Stimulated activated CD8-positive, alpha-beta memory T cell treated with anti-CD3 and anti-CD28 coated beads, Interleukin-15, amount 100 ng/mL, for 1 hour (primary cell): ENCODE results near the gene UTP25.

Experiments
- DNase-seq: peaks from one replicate; pipeline ENCODE4 v3.0.0-alpha.2; 2020; ENCODE audit warnings: low read depth

Gene UTP25

GRCh38 chr1:209805875-209806760, 21.7 kb upstream of the UTP25 start, which contains the start of gene IRF6:
Gene IRF6, minus strand, starts transcription at chr1:209806142. Its CDS starts 4,729 bp downstream, at chr1:209801413.
- DNase-seq, result peak; percentile 48

GRCh38 chr1:209807509-209807908, 20.3 kb upstream of the UTP25 start:
- DNase-seq, result no peak

- DNase-seq, result no peak
Measured at GRCh38 chr1:209808059-209808581, 19.7 kb upstream of the UTP25 start.

- DNase-seq, result no peak
Measured at GRCh38 chr1:209809611-209810010, 18.2 kb upstream of the UTP25 start.

GRCh38 chr1:209810783-209811182, 17.0 kb upstream of the UTP25 start:
- DNase-seq, result no peak

GRCh38 chr1:209813902-209814301, 13.9 kb upstream of the UTP25 start:
- no peak for DNase-seq

GRCh38 chr1:209815490-209815889, 12.3 kb upstream of the UTP25 start:
- DNase-seq, result no peak

GRCh38 chr1:209815931-209816341, 11.8 kb upstream of the UTP25 start:
- DNase-seq, result no peak

GRCh38 chr1:209816923-209817322, 10.8 kb upstream of the UTP25 start:
- DNase-seq, result no peak

GRCh38 chr1:209817691-209818090, 10.1 kb upstream of the UTP25 start:
- DNase-seq, result no peak

- DNase-seq, result no peak
Measured at GRCh38 chr1:209819058-209819457, 8.7 kb upstream of the UTP25 start.

GRCh38 chr1:209820986-209821385, 6.8 kb upstream of the UTP25 start:
- DNase-seq, result no peak

GRCh38 chr1:209822706-209823105, 5.1 kb upstream of the UTP25 start:
- no peak for DNase-seq

GRCh38 chr1:209823143-209824041, 4.4 kb upstream of the UTP25 start:
- DNase-seq, result no peak

GRCh38 chr1:209825591-209826434, 2.0 kb upstream of the UTP25 start:
- DNase-seq, result no peak

- DNase-seq, result no peak
Measured at GRCh38 chr1:209829716-209830115, 1.9 kb downstream of the UTP25 start.

GRCh38 chr1:209830722-209831121, 3.0 kb downstream of the UTP25 start:
- DNase-seq, result no peak

- DNase-seq, result no peak
Measured at GRCh38 chr1:209831615-209832014, 3.8 kb downstream of the UTP25 start.

- DNase-seq, result no peak
Measured at GRCh38 chr1:209835782-209836298, 8.1 kb downstream of the UTP25 start.

- no peak for DNase-seq
Measured at GRCh38 chr1:209837671-209838070, 9.9 kb downstream of the UTP25 start.

- DNase-seq, result no peak
Measured at GRCh38 chr1:209838537-209838936, 10.8 kb downstream of the UTP25 start.
